Tibial nerve (tissue), 4 donors: ENCODE measurements around the gene TMC2. TPM values are rescaled to one million over a fixed set of nuclear protein-coding genes. Genes with fewer than 3 reads are reported as not detected.

Experiments used
- DNase-seq, 2 donors: peaks; one replicate each; pipeline ENCODE4 v3.0.0-alpha.2; 2019; ENCODE audit warnings: low spot score in 2 of 2
- H3K27ac ChIP-seq, 4 donors: fragments of 200-600 bp; sonication (generic) in 3 of 4; one replicate each; pipeline ENCODE4 v1.5.1; 2017 to 2019; ENCODE audit warnings: mild to moderate bottlenecking in 1 of 4
- H3K27me3 ChIP-seq, 2 donors: fragments of 200-600 bp; sonication (generic) in 1 of 2; one replicate each; pipeline versions ENCODE4 v1.5.1 to v1.6.0; 2017 to 2019
- H3K36me3 ChIP-seq, 3 donors: fragments of 200-600 bp; sonication (generic); one replicate each; pipeline ENCODE4 v1.5.1; 2018 to 2019
- H3K4me1 ChIP-seq, 4 donors: fragments of 200-600 bp; sonication (generic) in 3 of 4; one replicate each; pipeline ENCODE4 v1.5.1; 2017 to 2019
- H3K4me3 ChIP-seq, 4 donors: fragments of 200-600 bp; sonication (generic) in 3 of 4; one replicate each; pipeline ENCODE4 v1.5.1; 2017 to 2019; ENCODE audit warnings: mild to moderate bottlenecking in 1 of 4, moderate library complexity in 1 of 4
- H3K9me3 ChIP-seq, 4 donors: fragments of 200-600 bp; sonication (generic) in 3 of 4; one replicate each; pipeline ENCODE4 v1.5.1; 2017 to 2019
- CTCF ChIP-seq, 5 experiments: fragments of 200-600 bp in 3 of 5; fragments of 450-650 bp in 2 of 5; sonication (generic) in 3 of 5; IDR thresholded peaks; one replicate each; pipeline ENCODE4 v1.5.1; 2016 to 2019; ENCODE audit warnings: antibody characterized with exemption in 5 of 5, mild to moderate bottlenecking in 3 of 5, moderate library complexity in 2 of 5
- EP300 ChIP-seq, 2 donors: sonication (generic); formaldehyde crosslinking; IDR thresholded peaks; one replicate each; pipeline ENCODE4 v1.6.1; 2017; ENCODE audit warnings: antibody characterized with exemption in 2 of 2, mild to moderate bottlenecking in 1 of 2
- POLR2A ChIP-seq, 2 donors: fragments of 450-650 bp; IDR thresholded peaks; one replicate each; pipeline ENCODE4 v1.6.1; 2017; ENCODE audit warnings: antibody characterized with exemption in 2 of 2, mild to moderate bottlenecking in 2 of 2, moderate library complexity in 2 of 2
- WGBS, 2 donors: methylation state at CpG; one replicate each; pipeline ENCODE4 v1.1.5; 2018; 5-methylcytosine and 5-hydroxymethylcytosine counted together
- total RNA-seq, 4 donors: library from RNA; depleted of rRNA; stranded (reverse); fragments of >200 nt; gene quantifications; one replicate each; pipeline ENCODE4 v1.1.0, GENCODE V29; 2016

Gene TMC2
- total RNA-seq, 4 donors from 2014 or later, result 0.21 to 0.59 (median 0.26) TPM

DNA sequence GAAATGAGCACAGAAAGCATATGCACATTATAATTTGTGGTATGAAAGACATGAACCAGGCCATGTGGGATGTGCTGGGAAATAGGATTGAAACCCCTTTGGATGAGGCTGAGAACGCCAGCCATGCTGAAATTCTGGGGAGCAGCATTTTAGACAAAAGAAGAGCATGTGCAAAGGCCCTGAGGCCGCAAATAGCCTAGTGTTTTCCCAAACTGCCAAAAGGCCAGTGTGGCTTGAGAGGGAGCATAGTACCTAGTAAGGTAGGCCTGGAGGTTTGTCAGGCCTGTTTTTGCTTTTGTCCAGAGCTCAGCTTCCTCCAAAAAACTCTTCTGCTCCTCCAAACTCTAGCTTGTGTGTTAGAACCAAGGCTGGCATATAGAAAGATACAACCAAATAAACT is 58.7 kb downstream of the TMC2 start:
- TF ChIP-seq POLR2A (IDR thresholded peaks at IDR 0.05), result no peak
- no peak for TF ChIP-seq EP300 (IDR thresholded peaks at IDR 0.05)
- no peak for TF ChIP-seq CTCF (IDR thresholded peaks at IDR 0.05)
- H3K27ac ChIP-seq, result no peak overlapping the region
- 81 to 90% methylated on average over 2 of the region's 2 CpGs for WGBS, 2 donors
- no peaks in the 10 kb centered on the region for H3K4me1 ChIP-seq
- H3K4me3 ChIP-seq, result no peak overlapping the region
- peaks cover 0 to 7% of the 10 kb centered on the region in 2 donors for H3K27me3 ChIP-seq
- DNase-seq, result no peak
- H3K36me3 ChIP-seq, result no peaks in the 10 kb centered on the region
- no peaks in the 10 kb centered on the region for H3K9me3 ChIP-seq

GRCh38 chr20:2596673-2597279 is 60.4 kb downstream of the TMC2 start:
- no peaks in the 10 kb centered on the region for H3K9me3 ChIP-seq
- no peak for DNase-seq
- no peaks in the 10 kb centered on the region for H3K36me3 ChIP-seq
- no peak for TF ChIP-seq CTCF (IDR thresholded peaks at IDR 0.05)
- no peak for TF ChIP-seq POLR2A (IDR thresholded peaks at IDR 0.05)
- no peak for TF ChIP-seq EP300 (IDR thresholded peaks at IDR 0.05)
- 43 to 46% methylated on average over 8 of the region's 8 CpGs for WGBS, 2 donors
- H3K4me3 ChIP-seq, result no peak overlapping the region
- H3K4me1 ChIP-seq, result no peaks in the 10 kb centered on the region
- no peak overlapping the region for H3K27ac ChIP-seq
- peaks cover 0 to 7% of the 10 kb centered on the region in 2 donors for H3K27me3 ChIP-seq

- Histone ChIP-seq H3K4me3 (no peak overlapping the region), H3K27ac (no peak overlapping the region), H3K9me3 (no peaks in the 10 kb centered on the region), H3K4me1 (no peaks in the 10 kb centered on the region), H3K36me3 (no peaks in the 10 kb centered on the region), H3K27me3 (peaks cover 0 to 4% of the 10 kb centered on the region in 2 donors)
- 31 to 39% methylated on average over 5 of the region's 5 CpGs for WGBS, 2 donors
- no peak for TF ChIP-seq POLR2A (IDR thresholded peaks at IDR 0.05)
- TF ChIP-seq EP300 (IDR thresholded peaks at IDR 0.05), result no peak
- TF ChIP-seq CTCF (IDR thresholded peaks at IDR 0.05), result no peak
- DNase-seq, result no peak
These were observed 63.1 kb downstream of the TMC2 start for GRCh38 chr20:2599288-2600006.

DNA sequence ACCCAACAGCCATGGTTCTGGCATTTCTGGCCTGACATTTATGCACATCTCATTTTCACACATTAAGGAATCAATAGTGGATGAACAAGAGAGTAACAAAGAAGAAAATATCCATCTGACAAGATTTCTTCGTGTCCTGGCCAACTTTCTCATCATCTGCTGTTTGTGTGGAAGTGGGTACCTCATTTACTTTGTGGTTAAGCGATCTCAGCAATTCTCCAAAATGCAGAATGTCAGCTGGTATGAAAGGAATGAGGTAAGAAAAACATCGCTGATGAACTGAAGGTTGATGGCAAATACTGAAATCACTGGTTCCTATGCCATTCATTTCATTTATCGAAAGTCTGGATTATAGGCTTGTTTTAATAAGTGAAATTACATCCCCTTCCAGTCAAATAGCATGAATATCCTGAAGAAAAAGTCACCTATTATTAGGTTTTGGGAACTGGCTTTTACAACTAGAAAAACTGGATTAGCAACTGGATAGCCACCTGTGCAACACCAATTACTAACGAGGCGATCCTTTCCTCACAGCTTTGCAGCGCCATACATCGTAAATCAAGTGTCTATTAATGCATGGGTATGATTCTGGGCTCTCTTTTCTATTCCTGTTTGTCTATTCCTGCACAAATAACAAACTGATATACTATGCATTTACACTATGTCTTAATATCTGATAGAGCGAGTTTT is 65.8 kb downstream of the TMC2 start:
- Histone ChIP-seq H3K4me3 (no peak overlapping the region), H3K27ac (no peak overlapping the region), H3K4me1 (no peaks in the 10 kb centered on the region), H3K36me3 (no peaks in the 10 kb centered on the region), H3K27me3 (no peaks in the 10 kb centered on the region), H3K9me3 (peaks cover 0 to 22% (median 1%) of the 10 kb centered on the region in 4 donors)
- WGBS, 2 donors, result 78 to 86% methylated on average over 9 of the region's 9 CpGs
- DNase-seq, result no peak
- TF ChIP-seq EP300 (IDR thresholded peaks at IDR 0.05) (no peak), POLR2A (IDR thresholded peaks at IDR 0.05) (no peak), CTCF (IDR thresholded peaks at IDR 0.05) (no peak)

GRCh38 chr20:2602746-2603145 is 66.4 kb downstream of the TMC2 start:
- Histone ChIP-seq H3K4me1 (no peaks in the 10 kb centered on the region), H3K4me3 (no peak overlapping the region), H3K27me3 (no peaks in the 10 kb centered on the region), H3K27ac (no peak overlapping the region), H3K36me3 (no peaks in the 10 kb centered on the region), H3K9me3 (peaks cover 0 to 27% (median 4%) of the 10 kb centered on the region in 4 donors)
- 79 to 82% methylated on average over 4 of the region's 4 CpGs for WGBS, 2 donors
- TF ChIP-seq POLR2A (IDR thresholded peaks at IDR 0.05), result no peak
- no peak for TF ChIP-seq EP300 (IDR thresholded peaks at IDR 0.05)
- no peak for DNase-seq
